Erythroblast (primary cell): ENCODE results near the gene FAM83B.

ENCODE experiments used
- GATA1 ChIP-seq: IDR thresholded peaks from 2 replicates; pipeline ENCODE4 v1.6.1; 2011; ENCODE audit warnings: low read depth, mild to moderate bottlenecking, control low read depth, low read length, moderate library complexity
- POLR2A ChIP-seq: IDR thresholded peaks from 2 replicates; pipeline ENCODE4 v1.6.1; 2011; ENCODE audit warnings: mild to moderate bottlenecking, low read length

- TF ChIP-seq POLR2A (no peak), GATA1 (no peak)
Measured at GRCh38 chr6:54987633-54988290, 141.2 kb downstream of the FAM83B start.
